Measurements from ENCODE around the gene WFDC1.

WFDC1 gene

GRCh38 chr16:84368308-84368996 is 73.8 kb downstream of the WFDC1 start, which contains the start of gene ATP2C2:
Gene ATP2C2, plus strand, starts transcription at chr16:84368538. Its CDS starts 78 bp downstream, at chr16:84368616.
- TF ChIP-seq, protein P1, sequence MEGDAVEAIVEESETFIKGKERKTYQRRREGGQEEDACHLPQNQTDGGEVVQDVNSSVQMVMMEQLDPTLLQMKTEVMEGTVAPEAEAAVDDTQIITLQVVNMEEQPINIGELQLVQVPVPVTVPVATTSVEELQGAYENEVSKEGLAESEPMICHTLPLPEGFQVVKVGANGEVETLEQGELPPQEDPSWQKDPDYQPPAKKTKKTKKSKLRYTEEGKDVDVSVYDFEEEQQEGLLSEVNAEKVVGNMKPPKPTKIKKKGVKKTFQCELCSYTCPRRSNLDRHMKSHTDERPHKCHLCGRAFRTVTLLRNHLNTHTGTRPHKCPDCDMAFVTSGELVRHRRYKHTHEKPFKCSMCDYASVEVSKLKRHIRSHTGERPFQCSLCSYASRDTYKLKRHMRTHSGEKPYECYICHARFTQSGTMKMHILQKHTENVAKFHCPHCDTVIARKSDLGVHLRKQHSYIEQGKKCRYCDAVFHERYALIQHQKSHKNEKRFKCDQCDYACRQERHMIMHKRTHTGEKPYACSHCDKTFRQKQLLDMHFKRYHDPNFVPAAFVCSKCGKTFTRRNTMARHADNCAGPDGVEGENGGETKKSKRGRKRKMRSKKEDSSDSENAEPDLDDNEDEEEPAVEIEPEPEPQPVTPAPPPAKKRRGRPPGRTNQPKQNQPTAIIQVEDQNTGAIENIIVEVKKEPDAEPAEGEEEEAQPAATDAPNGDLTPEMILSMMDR (IDR thresholded peaks at IDR 0.05; ENCODE audit: unreplicated experiment in 3 of 3) = no peak
- H3K27me3 Mint-ChIP-seq (ENCODE audit: low read depth) = peaks cover 65% of the 10 kb centered on the region
- no peaks in the 10 kb centered on the region for H3K4me1 Mint-ChIP-seq
- peak within 1 kb of the TSS; percentile 62 to 67 (median 64) for H3K4me3 Mint-ChIP-seq
- no peaks in the 10 kb centered on the region for H3K36me3 Mint-ChIP-seq (ENCODE audit: low read depth)
- H3K27ac Mint-ChIP-seq = no peak within 1 kb of the TSS
- no peaks in the 10 kb centered on the region for H3K9me3 Mint-ChIP-seq

DNA sequence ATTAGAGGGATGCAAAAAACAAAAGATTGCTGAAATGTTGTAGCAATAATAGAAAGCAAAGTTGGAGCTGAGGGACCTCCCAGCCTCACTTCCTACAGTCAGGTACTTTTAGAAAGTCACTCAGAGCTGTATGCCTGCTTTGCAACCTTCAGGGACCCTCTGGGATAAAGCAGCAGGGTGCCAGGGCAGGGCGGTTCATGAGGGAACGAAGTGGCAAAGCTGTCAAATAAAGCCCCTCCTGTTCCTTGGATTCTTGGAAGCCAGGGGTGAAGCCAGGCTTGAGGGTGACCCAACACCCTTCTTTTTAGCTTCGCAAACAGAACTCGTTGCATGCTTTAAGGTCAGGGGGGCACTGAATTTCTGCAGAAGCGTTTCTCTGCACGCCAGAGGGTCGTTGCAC is 74.4 kb downstream of the WFDC1 start:
- Mint-ChIP-seq H3K4me1 (peaks cover 6% of the 10 kb centered on the region), H3K9me3 (no peaks in the 10 kb centered on the region), H3K4me3 (peak overlapping the region in 2 of 3 experiments; percentile 62 to 67), H3K36me3 (ENCODE audit: low read depth) (no peaks in the 10 kb centered on the region), H3K27me3 (ENCODE audit: low read depth) (peaks cover 72% of the 10 kb centered on the region), H3K27ac (no peak overlapping the region)
- TF ChIP-seq, protein P1 (IDR thresholded peaks at IDR 0.05; ENCODE audit: unreplicated experiment in 3 of 3) = no peak

DNA sequence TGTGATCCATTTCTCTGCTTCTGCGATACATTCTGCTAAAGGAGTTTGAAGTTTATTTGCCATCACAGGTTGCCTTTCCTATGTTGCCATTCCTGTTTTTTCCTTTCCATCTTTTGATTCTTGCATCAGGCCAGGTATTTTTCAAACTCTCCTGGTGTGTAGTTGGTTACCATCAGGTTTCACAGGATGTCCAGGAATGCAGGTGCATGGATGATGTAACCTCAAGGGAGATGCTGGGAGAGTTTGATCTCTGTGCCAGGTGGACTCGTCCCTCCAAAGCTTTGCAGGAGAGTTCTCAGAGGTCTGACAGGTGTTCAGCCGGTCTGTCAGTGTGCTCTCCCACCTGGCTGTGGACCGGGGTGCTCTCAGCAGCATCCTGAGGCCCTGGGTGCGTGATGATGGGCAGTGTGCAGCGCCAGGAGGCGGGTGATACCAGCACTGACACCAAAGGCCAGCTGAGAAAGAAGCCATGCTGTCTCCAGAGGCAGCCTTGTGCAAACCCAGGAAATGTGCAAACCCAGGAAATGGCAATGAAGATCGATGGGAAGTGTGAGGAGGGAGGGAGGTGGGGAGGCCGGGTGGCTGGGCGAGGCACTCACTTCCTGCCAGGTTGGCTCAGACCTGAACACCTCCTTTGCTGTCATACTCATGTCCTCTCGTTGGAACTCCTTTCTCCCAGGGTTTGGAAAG is 75.4 kb downstream of the WFDC1 start:
- Mint-ChIP-seq H3K4me1 (peaks cover 9% of the 10 kb centered on the region), H3K36me3 (ENCODE audit: low read depth) (no peaks in the 10 kb centered on the region), H3K27ac (no peak overlapping the region), H3K4me3 (peak overlapping the region in 1 of 3 experiments; percentile 9), H3K27me3 (ENCODE audit: low read depth) (peaks cover 80% of the 10 kb centered on the region), H3K9me3 (no peaks in the 10 kb centered on the region)
- TF ChIP-seq, protein P1 (IDR thresholded peaks at IDR 0.05; ENCODE audit: unreplicated experiment in 3 of 3) = no peak

- Mint-ChIP-seq H3K36me3 (ENCODE audit: low read depth) (no peaks in the 10 kb centered on the region), H3K4me3 (no peak overlapping the region), H3K27me3 (ENCODE audit: low read depth) (peaks cover 77% of the 10 kb centered on the region), H3K4me1 (peaks cover 9% of the 10 kb centered on the region), H3K27ac (no peak overlapping the region), H3K9me3 (no peaks in the 10 kb centered on the region)
- TF ChIP-seq, protein P1 (IDR thresholded peaks at IDR 0.05; ENCODE audit: unreplicated experiment in 3 of 3) = no peak
Measured at GRCh38 chr16:84370723-84371552, 76.3 kb downstream of the WFDC1 start.

- Mint-ChIP-seq H3K36me3 (ENCODE audit: low read depth) (no peaks in the 10 kb centered on the region), H3K4me1 (peaks cover 9% of the 10 kb centered on the region), H3K4me3 (no peak overlapping the region), H3K27ac (no peak overlapping the region), H3K27me3 (ENCODE audit: low read depth) (peaks cover 72% of the 10 kb centered on the region), H3K9me3 (no peaks in the 10 kb centered on the region)
- TF ChIP-seq, protein P1 (IDR thresholded peaks at IDR 0.05; ENCODE audit: unreplicated experiment in 3 of 3) = no peak
Measured at GRCh38 chr16:84371553-84371865, 76.8 kb downstream of the WFDC1 start.

Data from nephron (organoid).